ENCODE data around the gene EIF4A3. TPM values are rescaled to one million over a fixed set of nuclear protein-coding genes. Genes with fewer than 3 reads are reported as not detected.
A peak's percentile ranks its signal among the peaks of the same experiment; 100 is the strongest.

EIF4A3 gene
- total and polyA plus RNA-seq, 9 of the 15 experiments (the other 6 are each of a cell fraction or from before 2014, with no cell fraction given): 62.7 to 171 (median 127) TPM

- TF ChIP-seq MXI1 (IDR thresholded peaks at IDR 0.05; ENCODE audit: low read depth, low read length) (no peak), OTX1 (CRISPR knock-in tag; IDR thresholded peaks at IDR 0.05) (no peak), TFAM (CRISPR knock-in tag; conservative IDR thresholded peaks at IDR 0.05) (no peak), NONO (IDR thresholded peaks at IDR 0.05; ENCODE audit: low read depth in 2 of 2, low read length in 1 of 2) (peak; percentile 83 to 91), KLF13 (tag; IDR thresholded peaks at IDR 0.05; ENCODE audit: borderline replicate concordance, low read depth) (no peak), XRCC5 (IDR thresholded peaks at IDR 0.05; ENCODE audit: low read depth, low read length) (no peak), MECOM (CRISPR knock-in tag; IDR thresholded peaks at IDR 0.05) (0 out of 2 replicates have a peak, but pooled peaks have one; percentile 71), YY1 (IDR thresholded peaks at IDR 0.05; ENCODE audit: borderline replicate concordance in 1 of 3, control insufficient read depth in 1 of 3, extremely low read depth in 1 of 3, insufficient read depth in 3 of 3, insufficient read length in 1 of 3, insufficient replicate concordance in 2 of 3, low read depth in 1 of 3, low read length in 2 of 3) (peak in 2 of 3 experiments; percentile 42 to 64), MAFF (IDR thresholded peaks at IDR 0.05; ENCODE audit: low read length) (no peak), LCOR (CRISPR knock-in tag; IDR thresholded peaks at IDR 0.05) (no peak), CHAMP1 (IDR thresholded peaks at IDR 0.05) (no peak), ZNF197 (CRISPR knock-in tag; IDR thresholded peaks at IDR 0.05; ENCODE audit: low read depth) (no peak), ESRRB (CRISPR knock-in tag; IDR thresholded peaks at IDR 0.05; ENCODE audit: borderline replicate concordance) (no peak), SP2 (IDR thresholded peaks at IDR 0.05; ENCODE audit: extremely low read depth, low read depth, low read length, poor library complexity, severe bottlenecking) (no peak), ZNF707 (CRISPR knock-in tag; conservative IDR thresholded peaks at IDR 0.05) (no peak), ZBTB7A (IDR thresholded peaks at IDR 0.05; ENCODE audit: borderline replicate concordance, control insufficient read depth, low read depth, low read length) (peak; percentile 90; the same call in 1 of the 2 replicates), ZHX1 (conservative IDR thresholded peaks at IDR 0.05; ENCODE audit: low read length) (no peak), SAFB (IDR thresholded peaks at IDR 0.05; ENCODE audit: borderline replicate concordance, low read depth, low read length) (peak; percentile 92)
- TF ChIP-seq, protein P1, sequence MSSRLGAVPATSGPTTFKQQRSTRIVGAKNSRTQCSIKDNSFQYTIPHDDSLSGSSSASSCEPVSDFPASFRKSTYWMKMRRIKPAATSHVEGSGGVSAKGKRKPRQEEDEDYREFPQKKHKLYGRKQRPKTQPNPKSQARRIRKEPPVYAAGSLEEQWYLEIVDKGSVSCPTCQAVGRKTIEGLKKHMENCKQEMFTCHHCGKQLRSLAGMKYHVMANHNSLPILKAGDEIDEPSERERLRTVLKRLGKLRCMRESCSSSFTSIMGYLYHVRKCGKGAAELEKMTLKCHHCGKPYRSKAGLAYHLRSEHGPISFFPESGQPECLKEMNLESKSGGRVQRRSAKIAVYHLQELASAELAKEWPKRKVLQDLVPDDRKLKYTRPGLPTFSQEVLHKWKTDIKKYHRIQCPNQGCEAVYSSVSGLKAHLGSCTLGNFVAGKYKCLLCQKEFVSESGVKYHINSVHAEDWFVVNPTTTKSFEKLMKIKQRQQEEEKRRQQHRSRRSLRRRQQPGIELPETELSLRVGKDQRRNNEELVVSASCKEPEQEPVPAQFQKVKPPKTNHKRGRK (tag; IDR thresholded peaks at IDR 0.05): no peak
These were observed 45.6 kb downstream of the EIF4A3 start, which contains the start of gene GAA (continued) for GRCh38 chr17:80101011-80101945.
